ENCODE measurements around the gene CBX5.

DNA sequence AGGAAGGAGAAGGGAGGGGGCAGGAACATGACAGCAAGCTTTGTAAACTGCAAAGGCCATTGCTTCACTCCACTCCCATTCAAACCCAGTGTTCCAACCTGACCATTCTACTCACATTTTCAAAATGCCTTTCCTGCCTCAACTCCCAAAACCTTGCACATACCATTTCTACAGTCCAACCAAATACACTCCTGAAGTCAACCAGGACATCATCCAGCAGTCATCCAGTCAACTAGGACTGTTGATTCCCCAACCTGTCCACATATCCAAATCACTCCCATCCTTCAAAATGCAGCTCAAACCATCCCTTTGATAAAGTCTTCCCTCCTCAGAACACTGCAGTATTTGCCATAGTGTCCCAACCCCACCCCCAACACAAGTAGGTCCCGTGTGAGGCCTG lies 94.0 kb downstream of the CBX5 start:
- TF ChIP-seq, protein P1, sequence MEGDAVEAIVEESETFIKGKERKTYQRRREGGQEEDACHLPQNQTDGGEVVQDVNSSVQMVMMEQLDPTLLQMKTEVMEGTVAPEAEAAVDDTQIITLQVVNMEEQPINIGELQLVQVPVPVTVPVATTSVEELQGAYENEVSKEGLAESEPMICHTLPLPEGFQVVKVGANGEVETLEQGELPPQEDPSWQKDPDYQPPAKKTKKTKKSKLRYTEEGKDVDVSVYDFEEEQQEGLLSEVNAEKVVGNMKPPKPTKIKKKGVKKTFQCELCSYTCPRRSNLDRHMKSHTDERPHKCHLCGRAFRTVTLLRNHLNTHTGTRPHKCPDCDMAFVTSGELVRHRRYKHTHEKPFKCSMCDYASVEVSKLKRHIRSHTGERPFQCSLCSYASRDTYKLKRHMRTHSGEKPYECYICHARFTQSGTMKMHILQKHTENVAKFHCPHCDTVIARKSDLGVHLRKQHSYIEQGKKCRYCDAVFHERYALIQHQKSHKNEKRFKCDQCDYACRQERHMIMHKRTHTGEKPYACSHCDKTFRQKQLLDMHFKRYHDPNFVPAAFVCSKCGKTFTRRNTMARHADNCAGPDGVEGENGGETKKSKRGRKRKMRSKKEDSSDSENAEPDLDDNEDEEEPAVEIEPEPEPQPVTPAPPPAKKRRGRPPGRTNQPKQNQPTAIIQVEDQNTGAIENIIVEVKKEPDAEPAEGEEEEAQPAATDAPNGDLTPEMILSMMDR (IDR thresholded peaks at IDR 0.05): no peak
- TF ChIP-seq POLR2A (IDR thresholded peaks at IDR 0.05) (no peak), POLR2AphosphoS5 (IDR thresholded peaks at IDR 0.05) (no peak)

Data from prostate gland (tissue), 2 donors.